Activated CD4-positive, alpha-beta T cell treated with anti-CD3 and anti-CD28 coated beads, Interleukin-2, amount 50 U/mL, for 16 hours (primary cell): ENCODE data around the gene HCK.

Experiments used
- DNase-seq: peaks from one replicate; pipeline ENCODE4 v3.0.0-alpha.2; 2020

Gene HCK

GRCh38 chr20:32132911-32133549 lies 81.0 kb downstream of the HCK start:
- DNase-seq = no peak

GRCh38 chr20:32134026-32134425 lies 82.0 kb downstream of the HCK start:
- no peak for DNase-seq

- DNase-seq = no peak
Measured at GRCh38 chr20:32135983-32136515, 84.0 kb downstream of the HCK start.

GRCh38 chr20:32138921-32139320 lies 86.9 kb downstream of the HCK start:
- no peak for DNase-seq

GRCh38 chr20:32139947-32140346 lies 87.9 kb downstream of the HCK start:
- no peak for DNase-seq

- DNase-seq = no peak
Measured at GRCh38 chr20:32140603-32141002, 88.6 kb downstream of the HCK start.

GRCh38 chr20:32141465-32141980 lies 89.5 kb downstream of the HCK start:
- DNase-seq = no peak

GRCh38 chr20:32142088-32142487 lies 90.0 kb downstream of the HCK start:
- no peak for DNase-seq

- no peak for DNase-seq
Measured at GRCh38 chr20:32142991-32143390, 90.9 kb downstream of the HCK start.

- DNase-seq = no peak
Measured at GRCh38 chr20:32144898-32145662, 93.0 kb downstream of the HCK start.

GRCh38 chr20:32149566-32150170 lies 97.6 kb downstream of the HCK start:
- no peak for DNase-seq

- no peak for DNase-seq
Measured at GRCh38 chr20:32150291-32150848, 98.3 kb downstream of the HCK start.
